Lower lobe of right lung (tissue), 2 donors: ENCODE measurements around the gene DENND6B. TPM values are rescaled to one million over a fixed set of nuclear protein-coding genes. Genes with fewer than 3 reads are reported as not detected.

Experiments used
- ATAC-seq, 2 donors: fragments of 200-7000 bp; cut with Tn5 transposase; one replicate each; pipeline ENCODE4 v1.9.1; 2020 to 2022; ENCODE audit warnings: mild to moderate bottlenecking in 2 of 2, moderate library complexity in 2 of 2
- DNase-seq: peaks from one replicate; pipeline ENCODE4 v3.0.0-alpha.2; 2020
- H3K27ac ChIP-seq: fragments of 200-600 bp; one replicate; pipeline ENCODE4 v1.8.0; 2022
- H3K27me3 ChIP-seq: fragments of 200-600 bp; one replicate; pipeline ENCODE4 v1.8.0; 2022; ENCODE audit warnings: low read depth
- H3K36me3 ChIP-seq: fragments of 200-600 bp; one replicate; pipeline ENCODE4 v1.8.0; 2022; ENCODE audit warnings: mild to moderate bottlenecking
- H3K4me1 ChIP-seq: fragments of 200-600 bp; one replicate; pipeline ENCODE4 v1.8.0; 2022
- H3K4me3 ChIP-seq: fragments of 200-600 bp; one replicate; pipeline ENCODE4 v1.8.0; 2022; ENCODE audit warnings: mild to moderate bottlenecking
- H3K9me3 ChIP-seq: fragments of 200-600 bp; one replicate; pipeline ENCODE4 v1.8.0; 2022
- CTCF ChIP-seq: fragments of 200-600 bp; IDR thresholded peaks from one replicate; pipeline ENCODE4 v1.8.0; 2022; ENCODE audit warnings: antibody characterized with exemption, mild to moderate bottlenecking
- intact Hi-C: fragments of 100-400 bp; cut with DNase I; formaldehyde crosslinking; loops from one replicate; pipeline ENCODE4 v1.11.0; 2022
- total RNA-seq: library from RNA; stranded (reverse); fragmentation: NEBNext Ultra II Directional; extraction: Animal tissue kit (Norgen Biotek cat#: 25700); gene quantifications from one replicate; pipeline ENCODE4 v1.2.1, GENCODE V29; 2021
- donor health status: DM: no; HTN: yes; CAD: no; lungs with severe emphysema.

DENND6B gene
- total RNA-seq, 1 donor from 2014 or later, result 14.4 TPM

DNA sequence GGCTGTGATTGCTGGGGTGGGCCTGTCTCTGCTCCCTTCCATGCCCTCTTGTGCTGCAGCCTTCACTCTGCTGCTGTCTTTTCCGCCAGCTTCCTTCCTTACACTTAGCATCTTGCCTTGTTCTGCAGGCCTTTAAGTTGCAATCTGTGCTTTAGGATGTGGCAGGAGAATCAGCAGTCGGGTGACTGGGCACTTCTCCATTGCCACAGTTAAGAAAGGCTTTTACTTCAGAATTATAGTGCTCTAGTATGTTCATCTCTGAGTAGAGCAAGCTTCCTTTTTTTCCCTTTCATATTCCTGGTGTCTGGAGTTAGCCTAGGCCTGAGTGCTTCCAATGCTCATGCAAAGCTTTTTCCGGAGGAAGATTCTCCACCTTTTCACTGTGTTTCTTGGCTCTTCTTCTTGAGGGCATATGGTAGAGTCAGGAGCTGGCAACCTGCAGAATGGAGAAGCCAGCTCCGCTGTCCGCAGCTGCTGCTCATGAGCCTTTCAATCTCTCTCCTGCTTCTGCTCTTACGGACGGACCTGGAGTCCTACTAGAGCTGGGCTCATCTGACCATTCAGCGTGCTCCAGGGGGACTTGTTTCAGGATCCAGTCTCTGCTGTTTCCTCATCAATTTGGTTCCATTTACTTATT lies 36.5 kb upstream of the DENND6B start:
- intact Hi-C loops, result no loop called here
- H3K4me1 ChIP-seq, result peaks cover 8% of the 10 kb centered on the region
- no peaks in the 10 kb centered on the region for H3K27me3 ChIP-seq
- TF ChIP-seq CTCF, result no peak
- no peak overlapping the region for H3K27ac ChIP-seq
- H3K4me3 ChIP-seq, result no peak overlapping the region
- DNase-seq (no peak), ATAC-seq (no peak)
- H3K9me3 ChIP-seq, result no peaks in the 10 kb centered on the region
- H3K36me3 ChIP-seq, result peaks cover 13% of the 10 kb centered on the region

DNA sequence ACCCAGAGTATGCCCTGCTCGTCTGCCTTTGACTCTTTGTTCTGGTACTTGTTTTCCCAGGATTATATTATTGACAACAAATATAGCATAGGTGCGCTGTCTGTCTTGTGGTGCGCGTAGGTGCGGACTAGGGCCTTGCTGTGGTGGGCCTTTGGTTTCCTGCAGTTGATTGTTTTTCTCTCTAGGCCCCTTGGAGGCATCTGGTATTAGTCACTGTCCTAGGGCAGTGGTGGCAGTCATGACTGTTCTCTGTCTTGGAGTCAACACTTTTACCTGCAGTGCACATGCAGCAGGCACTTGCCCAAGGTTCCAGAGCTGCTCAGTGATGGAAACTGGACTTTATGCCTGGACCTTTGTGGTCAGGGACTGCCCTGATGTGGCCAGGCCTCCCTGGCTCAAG lies 34.9 kb upstream of the DENND6B start:
- H3K4me3 ChIP-seq, result no peak overlapping the region
- TF ChIP-seq CTCF, result no peak
- H3K4me1 ChIP-seq, result peaks cover 8% of the 10 kb centered on the region
- no peaks in the 10 kb centered on the region for H3K27me3 ChIP-seq
- intact Hi-C loops, result no loop called here
- H3K36me3 ChIP-seq, result peaks cover 13% of the 10 kb centered on the region
- H3K27ac ChIP-seq, result no peak overlapping the region
- H3K9me3 ChIP-seq, result no peaks in the 10 kb centered on the region
- no peak for DNase-seq
- ATAC-seq, result peak in 1 of 2 donors; percentile 19

- ATAC-seq (no peak), DNase-seq (no peak)
- Histone ChIP-seq H3K36me3 (peaks cover 13% of the 10 kb centered on the region), H3K27ac (no peak overlapping the region), H3K27me3 (no peaks in the 10 kb centered on the region), H3K4me3 (no peak overlapping the region), H3K4me1 (peaks cover 8% of the 10 kb centered on the region), H3K9me3 (no peaks in the 10 kb centered on the region)
- TF ChIP-seq CTCF, result no peak
- intact Hi-C loops, result no loop called here
Measured at GRCh38 chr22:50361222-50361621, 34.4 kb upstream of the DENND6B start.

GRCh38 chr22:50360578-50360977 lies 33.8 kb upstream of the DENND6B start:
- H3K4me3 ChIP-seq, result no peak overlapping the region
- H3K27ac ChIP-seq, result no peak overlapping the region
- intact Hi-C loops, result no loop called here
- DNase-seq (no peak), ATAC-seq (no peak)
- no peaks in the 10 kb centered on the region for H3K27me3 ChIP-seq
- H3K9me3 ChIP-seq, result no peaks in the 10 kb centered on the region
- peaks cover 8% of the 10 kb centered on the region for H3K4me1 ChIP-seq
- H3K36me3 ChIP-seq, result peaks cover 13% of the 10 kb centered on the region
- no peak for TF ChIP-seq CTCF

- ATAC-seq, result no peak
- no peaks in the 10 kb centered on the region for H3K27me3 ChIP-seq
- intact Hi-C loops, result no loop called here
Measured at GRCh38 chr22:50357756-50358155, 30.9 kb upstream of the DENND6B start.

More at GRCh38 chr22:50357756-50358155, 30.9 kb upstream of the DENND6B start:
- Histone ChIP-seq H3K4me1 (peaks cover 8% of the 10 kb centered on the region), H3K4me3 (no peak overlapping the region), H3K27ac (no peak overlapping the region), H3K36me3 (peaks cover 19% of the 10 kb centered on the region), H3K9me3 (no peaks in the 10 kb centered on the region)
- no peak for DNase-seq
- no peak for TF ChIP-seq CTCF
